GM18520 (cell line): ENCODE results near the gene UBE2L3.
"Not testable (repeated sequence)": the region's sequence is repeated elsewhere in the genome, so short reads cannot be mapped to it uniquely, and the experiment has no call there.

Experiments
- ATAC-seq: cut with Tn5 transposase; IDR thresholded peaks from one replicate; pipeline ENCODE4 v1.9.1; 2021; ENCODE audit not compliant: unreplicated experiment

UBE2L3 gene

DNA sequence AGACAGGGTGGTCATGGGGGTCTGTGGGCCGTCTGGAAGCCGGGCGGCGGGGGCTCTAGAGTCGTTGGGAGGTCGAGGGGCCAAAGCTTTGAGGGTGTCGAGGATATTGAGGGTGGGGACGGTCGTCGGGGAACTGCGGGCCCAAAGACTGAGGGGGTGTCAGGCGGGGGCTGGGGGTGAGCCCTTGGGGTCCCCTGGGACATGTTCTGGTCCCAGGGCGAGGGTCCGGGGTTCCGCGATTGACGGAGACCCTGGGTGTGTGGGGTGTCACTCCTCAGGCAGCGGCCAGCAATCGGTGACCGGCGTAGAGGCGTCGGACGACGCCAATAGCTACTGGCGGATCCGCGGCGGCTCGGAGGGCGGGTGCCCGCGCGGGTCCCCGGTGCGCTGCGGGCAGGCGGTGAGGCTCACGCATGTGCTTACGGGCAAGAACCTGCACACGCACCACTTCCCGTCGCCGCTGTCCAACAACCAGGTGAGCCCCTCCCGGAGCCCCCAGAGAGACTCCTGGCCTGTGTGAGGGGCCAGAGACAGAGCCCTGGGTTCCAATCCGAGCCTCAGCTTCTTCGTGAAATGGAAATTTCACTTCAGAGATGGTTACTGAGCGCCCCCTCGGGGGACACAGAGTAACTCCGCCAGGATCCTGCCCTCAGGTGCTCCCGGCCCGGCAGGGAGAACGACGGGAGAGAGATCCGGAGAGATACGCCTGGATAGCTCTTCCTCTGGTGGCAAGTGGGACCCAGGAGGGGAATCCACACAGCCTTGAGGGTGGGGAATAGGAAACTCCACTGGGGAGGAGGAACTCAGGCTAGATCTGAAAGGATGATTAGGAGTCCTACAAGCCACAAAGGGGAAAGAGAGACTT is 75.3 kb downstream of the UBE2L3 start:
- ATAC-seq: no peak

DNA sequence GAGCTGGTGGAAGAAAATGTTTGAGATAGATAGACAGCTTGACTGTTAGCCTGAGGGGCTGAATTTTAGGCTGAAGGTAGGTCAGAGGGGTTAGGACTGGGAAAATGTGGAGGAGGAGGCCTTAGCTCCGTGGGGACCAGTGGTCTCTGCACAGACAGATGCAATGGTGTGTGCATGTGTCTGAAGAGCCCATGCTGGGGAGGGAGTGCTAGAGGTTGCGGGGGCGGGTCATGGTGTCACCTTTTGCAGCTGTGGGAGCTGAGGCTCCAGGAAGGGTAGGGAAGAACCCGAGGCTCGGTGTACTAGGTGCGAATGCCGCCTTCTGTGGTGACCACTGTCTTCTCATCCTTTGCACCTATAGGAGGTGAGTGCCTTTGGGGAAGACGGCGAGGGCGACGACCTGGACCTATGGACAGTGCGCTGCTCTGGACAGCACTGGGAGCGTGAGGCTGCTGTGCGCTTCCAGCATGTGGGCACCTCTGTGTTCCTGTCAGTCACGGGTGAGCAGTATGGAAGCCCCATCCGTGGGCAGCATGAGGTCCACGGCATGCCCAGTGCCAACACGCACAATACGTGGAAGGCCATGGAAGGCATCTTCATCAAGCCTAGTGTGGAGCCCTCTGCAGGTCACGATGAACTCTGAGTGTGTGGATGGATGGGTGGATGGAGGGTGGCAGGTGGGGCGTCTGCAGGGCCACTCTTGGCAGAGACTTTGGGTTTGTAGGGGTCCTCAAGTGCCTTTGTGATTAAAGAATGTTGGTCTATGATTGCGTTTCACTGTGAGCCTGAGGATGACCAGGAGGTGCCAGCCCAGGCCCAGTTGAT is 76.2 kb downstream of the UBE2L3 start:
- ATAC-seq: no peak

DNA sequence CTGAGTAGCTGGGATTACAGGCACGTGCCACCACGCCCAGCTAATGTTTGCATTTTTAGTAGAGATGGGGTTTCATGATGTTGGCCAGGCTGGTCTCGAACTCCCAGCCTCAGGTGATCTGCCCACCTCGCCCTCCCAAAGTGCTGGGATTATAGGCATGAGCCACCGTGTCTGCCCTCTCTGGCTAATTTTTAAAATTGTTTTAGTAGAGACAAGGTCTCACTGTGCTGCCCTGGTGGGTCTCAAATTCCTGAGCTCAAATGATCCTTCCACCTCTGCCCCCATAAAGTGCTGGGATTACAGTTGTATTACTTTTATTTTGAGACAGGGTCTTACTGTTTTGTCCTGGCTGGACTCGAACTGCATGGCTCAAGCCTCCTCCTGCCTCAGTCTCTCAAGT is 78.0 kb downstream of the UBE2L3 start:
- not testable (repeated sequence) for ATAC-seq

DNA sequence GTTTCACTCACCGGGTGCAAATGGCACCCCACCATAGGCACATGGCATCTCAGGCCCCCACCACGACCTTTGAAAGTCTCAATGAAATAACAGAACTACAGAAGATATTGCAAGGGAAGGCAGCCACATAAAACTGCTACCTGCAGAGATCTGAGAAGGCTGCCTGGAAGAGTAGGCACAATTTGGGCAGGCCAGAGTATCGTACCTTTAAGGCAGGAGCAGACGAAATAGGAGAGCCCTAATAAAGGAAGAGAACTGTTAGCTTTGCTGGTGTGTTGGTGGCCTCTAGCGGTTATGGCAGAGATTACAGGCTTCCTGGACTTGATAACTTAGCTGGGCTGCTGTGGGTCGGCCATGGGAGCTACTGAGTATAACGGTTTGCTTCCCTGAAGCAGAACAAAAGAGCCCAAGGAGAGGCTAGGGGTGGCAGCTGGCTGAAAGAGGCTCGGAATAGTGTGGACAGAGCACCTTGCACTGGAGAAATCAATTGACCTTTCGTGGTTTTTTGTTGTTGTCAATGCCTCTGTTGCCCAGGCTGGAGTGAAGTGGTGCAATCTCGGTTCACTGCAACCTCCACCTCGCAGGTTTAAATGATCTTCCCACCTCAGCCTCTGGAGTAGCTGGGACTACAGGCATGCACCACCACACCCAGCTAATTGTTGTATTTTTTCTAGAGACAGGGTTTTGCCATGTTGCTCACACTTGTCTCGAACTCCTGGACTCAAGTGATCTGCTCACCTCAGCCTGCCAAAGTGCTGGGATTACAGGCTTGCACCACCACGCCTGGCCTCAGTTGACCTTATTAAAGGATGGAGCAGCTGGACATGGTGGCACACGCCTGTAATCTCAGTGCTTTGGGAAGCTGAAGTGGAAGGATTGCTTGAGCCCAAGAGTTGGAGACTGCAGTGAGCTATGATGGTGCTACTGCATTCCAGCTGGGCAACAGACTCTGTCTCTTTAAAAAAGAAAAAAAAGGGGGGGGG is 79.4 kb downstream of the UBE2L3 start:
- ATAC-seq: no peak

DNA sequence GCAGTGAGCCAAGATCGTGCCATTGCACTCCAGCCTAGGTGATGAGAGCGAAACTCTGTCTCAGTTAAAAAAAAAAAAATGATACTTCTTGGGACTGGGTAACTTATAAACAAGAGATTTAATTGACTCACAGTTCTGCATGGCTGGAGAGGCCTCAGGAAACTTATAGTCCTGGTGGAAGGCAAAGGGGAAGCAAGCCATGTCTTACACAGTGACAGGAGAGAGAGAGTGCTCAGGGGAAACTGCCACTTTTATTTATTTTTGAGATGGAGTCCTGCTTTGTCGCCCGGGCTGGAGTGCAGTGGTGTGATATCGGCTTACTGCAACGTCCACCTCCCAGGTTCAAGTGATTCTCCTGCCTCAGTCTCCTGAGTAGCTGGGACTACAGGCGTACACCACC is 82.8 kb downstream of the UBE2L3 start:
- no peak for ATAC-seq

DNA sequence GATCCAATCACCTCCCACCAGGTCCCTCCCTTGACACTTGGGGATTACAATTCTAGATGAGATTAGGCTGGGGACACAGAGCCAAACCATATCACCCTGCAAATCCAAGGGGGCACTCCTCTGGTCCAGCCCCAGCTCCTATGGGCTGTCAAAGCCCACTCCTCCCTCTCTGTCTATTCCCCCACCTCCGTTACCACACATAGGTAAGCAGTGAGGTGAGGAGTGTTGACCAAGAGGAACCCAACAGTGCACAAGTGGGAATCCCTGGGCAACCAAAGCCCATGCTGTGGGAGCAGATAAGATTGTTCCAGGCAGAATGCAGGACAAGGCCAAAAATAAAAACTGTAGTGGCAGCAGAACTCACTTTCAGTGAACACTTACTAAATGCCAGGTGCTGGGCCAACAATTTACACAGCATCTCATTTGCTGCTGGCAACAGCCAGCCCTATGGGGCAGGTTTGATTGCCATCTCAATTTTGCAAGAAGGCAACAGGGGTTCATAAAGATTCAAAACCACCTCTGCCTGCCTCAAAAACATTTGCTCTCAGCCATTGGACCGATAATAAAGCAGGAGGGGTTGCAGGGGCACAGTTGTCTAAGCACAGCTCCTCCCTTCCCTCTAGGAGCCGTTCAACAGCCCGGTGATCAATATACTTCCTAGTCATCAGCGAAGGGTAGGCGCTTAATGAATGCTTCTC is 83.5 kb downstream of the UBE2L3 start:
- ATAC-seq: no peak

DNA sequence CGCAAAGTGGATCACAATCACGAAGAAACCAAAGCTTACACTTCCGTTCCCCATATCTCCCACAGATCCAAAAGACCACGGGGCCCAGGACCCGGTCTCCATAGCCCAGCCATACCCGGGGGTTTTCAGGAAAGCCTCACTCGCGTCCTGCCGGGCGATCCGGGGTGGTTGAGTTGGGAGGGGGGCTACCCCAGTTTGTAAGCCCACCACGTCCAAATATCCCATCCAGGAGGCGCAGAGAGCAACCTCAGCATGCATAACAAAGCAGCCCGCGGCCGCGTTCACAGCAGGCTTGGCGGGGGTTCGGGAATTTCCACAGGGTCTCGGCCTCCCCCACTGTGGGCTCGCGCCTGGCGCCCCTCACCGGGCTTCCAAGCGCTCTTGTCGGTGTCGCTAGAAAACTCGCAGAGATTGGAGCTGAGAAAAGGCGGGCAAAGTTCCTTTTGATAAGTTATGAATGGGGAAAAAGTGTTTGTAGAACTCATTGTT is 84.1 kb downstream of the UBE2L3 start:
- no peak for ATAC-seq

DNA sequence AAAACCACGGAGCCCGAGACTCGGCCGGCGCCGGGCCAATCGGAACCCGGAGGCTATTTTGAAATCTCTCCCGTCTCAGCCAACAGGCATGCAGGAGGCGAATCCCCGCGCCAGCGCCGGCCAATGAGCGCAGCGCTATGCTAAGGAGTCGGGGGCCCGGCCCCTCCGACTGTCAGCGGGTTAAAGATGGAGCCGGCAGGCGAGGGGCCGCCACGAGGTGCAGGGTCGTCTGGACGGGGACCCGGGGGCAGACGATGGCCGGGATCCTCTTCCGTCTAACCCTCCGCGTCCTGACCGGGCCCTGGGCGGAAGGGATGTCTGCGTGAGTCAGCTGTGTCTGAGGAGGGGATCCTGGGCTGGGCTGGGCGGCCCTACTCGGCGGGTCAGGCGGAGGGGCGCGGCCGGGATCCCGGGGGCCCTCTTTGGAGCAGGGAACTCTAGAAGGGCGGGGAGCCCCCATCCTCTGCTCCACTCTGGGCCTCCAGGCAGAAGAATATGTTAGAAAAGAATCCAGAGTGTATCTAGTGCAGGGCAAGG is 84.6 kb downstream of the UBE2L3 start:
- ATAC-seq: peak; percentile 89

DNA sequence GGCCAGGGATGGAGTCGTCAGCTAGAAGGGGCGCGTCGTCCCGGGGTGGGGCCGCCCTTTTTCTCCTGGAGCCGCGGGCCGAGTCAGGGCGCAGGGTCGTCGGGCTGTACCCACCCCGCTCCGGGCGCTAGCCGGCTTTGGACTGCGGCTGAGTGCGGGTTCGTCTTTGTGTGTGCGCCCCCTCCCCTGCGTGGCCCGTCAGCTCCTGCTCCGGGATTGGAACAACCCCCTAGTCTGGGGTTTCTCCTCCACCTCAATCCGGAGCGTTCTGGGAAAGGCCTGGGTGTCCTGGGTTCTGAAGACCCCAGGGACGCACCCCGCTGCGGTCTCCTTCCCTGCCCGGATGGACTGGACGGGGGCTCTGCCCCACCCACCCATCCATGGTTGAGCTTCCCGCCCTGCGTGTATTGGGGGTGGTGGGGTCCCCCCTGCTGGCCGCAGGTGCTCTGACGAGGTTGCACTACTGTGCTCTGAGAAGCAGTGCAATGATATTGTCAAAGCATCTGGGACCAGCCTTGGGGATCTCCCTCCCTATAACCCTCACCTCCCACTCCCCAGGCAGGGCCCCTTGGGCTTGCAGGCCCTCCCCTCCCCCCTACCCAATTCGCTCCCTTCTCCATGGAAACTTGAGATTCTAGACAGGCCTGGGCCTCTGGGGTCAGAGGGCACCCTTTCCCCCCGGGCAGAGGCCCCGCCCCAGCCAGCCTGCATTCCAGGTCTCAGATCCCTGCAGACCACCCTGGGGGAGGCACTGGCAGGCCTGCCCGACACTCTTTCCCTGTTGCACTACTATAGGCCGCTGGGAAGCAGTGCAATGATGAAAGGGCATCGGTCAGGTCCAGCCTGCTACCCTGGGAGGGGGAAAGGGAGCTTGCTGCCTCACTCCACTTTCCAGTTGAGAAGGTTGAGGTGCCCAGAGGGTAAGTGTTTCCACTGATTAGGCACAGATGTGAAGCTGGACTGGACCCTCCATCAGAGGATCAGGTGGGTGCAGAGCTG is 85.3 kb downstream of the UBE2L3 start:
- ATAC-seq: no peak

DNA sequence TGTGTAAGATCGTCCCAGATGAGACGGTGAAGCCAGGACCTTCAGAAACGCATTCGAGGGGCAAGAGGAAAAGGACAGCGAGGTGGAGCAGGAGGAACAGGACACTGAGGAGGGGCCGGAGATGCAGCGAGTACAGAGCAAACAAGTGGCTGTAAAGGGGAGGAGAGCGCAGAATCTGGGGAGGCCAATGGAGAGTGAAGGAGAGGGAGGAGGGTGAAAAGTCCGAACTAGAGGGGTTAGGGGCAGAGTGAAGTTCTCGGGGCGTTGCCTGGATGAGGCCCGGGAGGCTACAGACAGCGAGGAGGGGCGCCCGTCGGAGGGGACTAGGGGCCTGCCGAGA is 89.5 kb downstream of the UBE2L3 start:
- ATAC-seq: no peak

DNA sequence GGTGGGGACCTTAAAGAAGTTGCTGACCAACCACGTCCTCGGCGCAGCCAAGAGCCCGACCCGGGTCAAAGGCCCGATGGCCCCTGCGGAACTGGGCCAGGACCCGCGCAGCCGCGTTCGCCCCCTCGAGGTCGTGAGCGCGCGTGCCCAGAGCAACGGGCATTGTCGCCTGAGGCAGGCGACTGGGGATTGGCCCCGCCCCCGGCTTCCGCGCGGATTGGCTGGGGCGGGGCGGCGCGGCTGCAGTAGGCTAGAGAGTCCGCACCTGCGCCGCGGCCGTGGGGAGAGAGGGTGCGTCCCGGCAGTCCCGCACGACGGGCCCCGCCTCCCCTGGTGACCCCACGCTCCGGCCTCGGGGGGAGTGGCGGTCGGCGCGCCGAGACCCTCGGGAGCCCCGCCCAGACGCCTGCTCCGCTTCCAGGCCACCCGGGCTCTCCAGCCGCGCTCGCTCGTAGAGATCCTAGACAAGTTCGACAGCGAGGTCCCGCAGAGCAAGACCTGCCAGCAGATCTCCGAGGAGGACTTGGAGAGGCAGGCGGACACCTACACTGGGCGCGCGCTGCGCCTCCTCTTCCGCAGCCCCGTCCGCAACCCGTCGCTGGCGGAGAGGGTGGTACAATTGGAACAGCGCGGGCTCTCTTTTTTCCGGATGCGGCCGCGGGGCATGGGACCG is 90.0 kb downstream of the UBE2L3 start:
- peak; percentile 62 for ATAC-seq

DNA sequence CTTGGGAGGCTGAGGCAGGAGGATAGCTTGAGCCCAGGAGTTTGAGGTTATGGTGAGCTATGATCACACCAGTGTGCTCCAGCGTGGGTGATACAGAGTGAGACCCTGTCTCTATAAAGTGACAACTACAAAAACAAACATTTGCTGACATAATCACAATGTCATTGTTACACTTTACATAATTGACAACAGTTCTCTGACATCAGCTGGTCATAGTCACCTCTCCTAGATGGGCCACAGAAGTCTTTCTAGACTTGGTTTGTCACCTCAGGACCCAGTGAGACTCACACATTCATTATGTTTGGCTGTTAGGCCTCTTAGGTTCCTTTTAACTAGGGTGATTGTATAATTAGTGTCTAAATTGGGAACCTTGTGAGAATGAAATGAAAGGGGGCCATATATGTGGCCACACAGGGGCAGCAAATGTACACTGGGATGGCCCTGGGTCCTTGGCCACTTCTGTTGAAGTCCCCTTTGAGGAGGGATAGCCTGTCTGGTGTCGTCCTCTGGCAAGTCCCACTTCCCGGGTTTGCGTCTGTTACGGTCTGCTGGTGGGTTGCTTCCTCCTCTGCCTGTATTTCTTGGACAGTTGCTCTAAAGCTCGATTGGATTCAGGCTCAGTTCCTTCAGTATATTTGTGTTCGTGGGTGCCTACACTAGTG is 92.5 kb downstream of the UBE2L3 start:
- no peak for ATAC-seq

DNA sequence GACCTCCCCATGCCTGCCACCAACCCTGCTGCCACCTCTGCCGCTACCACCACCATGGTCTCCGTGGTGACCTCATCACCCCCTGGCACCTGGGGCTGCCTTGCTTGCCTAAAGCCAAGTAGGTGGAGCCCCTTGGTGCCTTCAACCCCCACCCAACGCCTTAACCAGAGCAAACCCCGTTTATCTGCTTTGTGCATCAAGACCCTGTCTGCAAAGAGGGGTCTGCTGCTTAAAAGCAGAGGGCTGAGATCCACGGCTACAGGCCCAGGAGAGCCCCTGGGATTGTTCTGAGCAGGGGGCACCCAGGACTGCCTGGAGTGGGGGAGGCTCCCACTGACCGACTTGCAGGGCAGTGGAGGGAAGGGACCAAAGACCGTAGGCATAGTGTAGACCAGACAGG is 93.4 kb downstream of the UBE2L3 start:
- no peak for ATAC-seq

DNA sequence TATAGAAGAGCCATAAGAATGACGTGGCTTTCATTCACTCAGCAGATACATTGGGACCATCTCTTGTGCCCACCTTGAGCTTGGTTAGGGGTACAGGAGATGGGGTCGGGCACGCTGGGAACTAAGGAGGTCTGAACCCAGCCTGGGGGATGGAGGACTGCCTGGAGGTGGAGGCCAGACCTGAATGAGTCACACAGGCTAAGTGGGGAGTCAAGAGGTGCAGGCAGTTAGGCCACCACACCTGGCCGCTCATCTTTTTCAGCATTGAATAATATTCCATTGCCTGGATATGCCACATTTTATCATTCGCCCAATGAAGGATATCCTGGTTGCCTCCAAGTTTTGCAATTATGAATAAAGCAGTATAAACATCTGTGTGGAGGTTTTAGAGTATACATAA is 94.5 kb downstream of the UBE2L3 start:
- no peak for ATAC-seq

DNA sequence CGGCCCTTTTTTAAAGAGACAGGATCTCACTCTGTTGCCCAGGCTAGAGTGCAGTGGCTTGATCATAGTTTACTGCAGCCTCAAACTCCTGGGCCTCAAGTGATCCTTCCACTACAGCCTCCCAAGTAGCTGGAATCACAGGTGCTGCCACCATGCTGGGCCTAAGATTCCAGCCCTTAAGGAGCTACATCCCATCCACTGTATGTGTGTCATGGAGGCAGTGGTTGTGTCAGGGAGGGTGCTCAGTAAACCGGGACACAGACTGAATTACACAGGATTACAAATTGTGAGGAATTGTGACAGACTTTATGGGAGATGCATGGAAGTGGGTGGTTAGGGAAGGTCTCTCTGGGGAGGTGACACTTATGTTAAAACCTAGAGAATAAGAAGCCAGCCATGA is 96.2 kb downstream of the UBE2L3 start:
- no peak for ATAC-seq

DNA sequence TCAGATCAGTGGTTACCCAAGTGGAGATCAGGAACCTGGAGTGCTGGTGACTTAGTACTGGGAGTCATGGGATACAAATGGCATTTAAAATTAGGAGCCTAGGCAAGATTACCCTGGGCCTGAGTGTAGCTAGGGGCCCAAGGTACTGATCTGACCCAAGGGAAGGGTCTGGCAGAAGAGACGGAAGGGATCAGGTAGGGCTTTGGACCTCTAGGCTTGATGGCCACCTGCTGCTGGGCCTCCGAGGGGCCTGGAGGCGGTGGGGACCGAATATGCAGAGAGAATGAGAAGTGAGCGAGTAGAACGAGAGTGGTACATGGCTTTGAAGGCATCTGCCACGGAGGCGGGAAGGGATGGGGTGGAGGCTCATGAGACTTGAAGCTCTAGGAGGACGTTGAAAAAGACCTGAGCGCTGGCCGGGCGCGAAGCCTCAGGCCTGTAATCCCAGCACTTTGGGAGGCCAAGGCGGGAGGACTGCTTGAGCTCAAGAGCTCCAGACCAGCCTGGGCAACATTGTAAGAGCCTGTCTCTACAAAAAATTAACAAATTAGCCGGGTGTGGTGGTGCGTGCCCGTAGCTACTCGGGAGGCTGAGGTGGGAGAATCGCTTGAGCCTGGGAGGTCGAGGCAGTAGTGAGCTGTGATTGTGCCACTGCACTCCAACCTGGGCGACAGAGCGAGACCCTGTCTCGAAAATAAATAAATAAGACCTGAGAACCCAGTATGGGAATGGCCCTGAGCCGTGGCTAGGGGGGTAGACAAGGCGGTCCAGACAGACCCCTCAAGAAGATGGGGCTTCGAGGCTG is 97.7 kb downstream of the UBE2L3 start:
- ATAC-seq: no peak

DNA sequence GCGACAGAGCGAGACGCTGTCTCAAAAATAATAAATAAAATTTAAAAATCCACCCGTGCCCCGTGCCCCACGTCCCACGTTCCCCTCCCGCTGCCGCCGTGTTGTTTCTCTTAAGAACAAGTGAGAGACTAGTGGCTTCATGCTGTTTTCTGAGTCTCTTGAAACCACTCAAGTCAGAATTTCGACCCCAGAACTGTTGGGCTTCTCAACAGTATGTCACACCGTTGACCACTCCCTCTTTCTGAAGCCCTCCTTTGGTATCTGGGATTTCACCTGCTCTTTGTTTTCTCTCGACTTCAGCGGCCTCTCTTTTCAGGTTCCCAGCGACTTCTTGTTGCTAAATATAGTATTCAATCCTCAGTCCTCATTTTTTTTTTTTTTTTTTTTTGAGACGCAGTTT is 99.3 kb downstream of the UBE2L3 start:
- no peak for ATAC-seq
